ENCODE data around the gene RIN3.

DNA sequence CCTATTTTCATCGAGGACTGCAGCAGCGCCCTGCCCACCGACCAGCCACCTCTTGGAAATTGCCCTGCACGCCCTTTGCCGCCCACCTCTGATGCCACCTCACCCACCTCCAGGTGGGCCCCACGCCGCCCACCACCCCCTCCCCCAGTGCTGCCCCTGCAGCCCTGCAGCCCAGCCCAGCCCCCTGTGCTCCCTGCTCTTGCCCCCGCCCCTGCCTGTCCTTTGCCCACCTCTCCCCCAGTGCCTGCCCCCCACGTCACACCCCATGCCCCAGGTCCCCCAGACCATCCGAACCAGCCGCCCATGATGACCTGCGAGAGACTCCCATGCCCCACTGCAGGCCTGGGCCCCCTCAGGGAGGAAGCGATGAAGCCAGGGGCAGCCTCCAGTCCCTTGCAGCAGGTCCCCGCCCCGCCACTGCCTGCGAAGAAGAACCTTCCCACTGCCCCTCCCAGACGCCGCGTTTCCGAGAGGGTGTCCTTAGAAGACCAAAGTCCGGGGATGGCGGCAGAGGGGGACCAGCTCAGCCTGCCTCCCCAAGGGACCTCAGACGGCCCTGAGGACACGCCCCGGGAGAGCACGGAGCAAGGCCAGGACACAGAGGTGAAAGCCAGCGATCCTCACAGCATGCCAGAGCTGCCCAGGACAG, 138.3 kb downstream of the RIN3 start:
- TF ChIP-seq, protein P1, sequence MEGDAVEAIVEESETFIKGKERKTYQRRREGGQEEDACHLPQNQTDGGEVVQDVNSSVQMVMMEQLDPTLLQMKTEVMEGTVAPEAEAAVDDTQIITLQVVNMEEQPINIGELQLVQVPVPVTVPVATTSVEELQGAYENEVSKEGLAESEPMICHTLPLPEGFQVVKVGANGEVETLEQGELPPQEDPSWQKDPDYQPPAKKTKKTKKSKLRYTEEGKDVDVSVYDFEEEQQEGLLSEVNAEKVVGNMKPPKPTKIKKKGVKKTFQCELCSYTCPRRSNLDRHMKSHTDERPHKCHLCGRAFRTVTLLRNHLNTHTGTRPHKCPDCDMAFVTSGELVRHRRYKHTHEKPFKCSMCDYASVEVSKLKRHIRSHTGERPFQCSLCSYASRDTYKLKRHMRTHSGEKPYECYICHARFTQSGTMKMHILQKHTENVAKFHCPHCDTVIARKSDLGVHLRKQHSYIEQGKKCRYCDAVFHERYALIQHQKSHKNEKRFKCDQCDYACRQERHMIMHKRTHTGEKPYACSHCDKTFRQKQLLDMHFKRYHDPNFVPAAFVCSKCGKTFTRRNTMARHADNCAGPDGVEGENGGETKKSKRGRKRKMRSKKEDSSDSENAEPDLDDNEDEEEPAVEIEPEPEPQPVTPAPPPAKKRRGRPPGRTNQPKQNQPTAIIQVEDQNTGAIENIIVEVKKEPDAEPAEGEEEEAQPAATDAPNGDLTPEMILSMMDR (IDR thresholded peaks at IDR 0.05; ENCODE audit: low read depth, low read length): no peak
- TF ChIP-seq, protein P2, sequence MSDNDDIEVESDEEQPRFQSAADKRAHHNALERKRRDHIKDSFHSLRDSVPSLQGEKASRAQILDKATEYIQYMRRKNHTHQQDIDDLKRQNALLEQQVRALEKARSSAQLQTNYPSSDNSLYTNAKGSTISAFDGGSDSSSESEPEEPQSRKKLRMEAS (IDR thresholded peaks at IDR 0.05; ENCODE audit: low read depth, low read length): no peak
- peak; percentile 13 for TF ChIP-seq POLR2A (IDR thresholded peaks at IDR 0.05; ENCODE audit: extremely low read depth, insufficient read length)

Measured in NB4 (cell line).